KG1 (cell line): ENCODE data around the gene CDK5RAP2.

Experiments
- DNase-seq: peaks from one replicate; lab custom pipeline; 2025; lab: John Stamatoyannopoulos, UW

Gene CDK5RAP2

DNA sequence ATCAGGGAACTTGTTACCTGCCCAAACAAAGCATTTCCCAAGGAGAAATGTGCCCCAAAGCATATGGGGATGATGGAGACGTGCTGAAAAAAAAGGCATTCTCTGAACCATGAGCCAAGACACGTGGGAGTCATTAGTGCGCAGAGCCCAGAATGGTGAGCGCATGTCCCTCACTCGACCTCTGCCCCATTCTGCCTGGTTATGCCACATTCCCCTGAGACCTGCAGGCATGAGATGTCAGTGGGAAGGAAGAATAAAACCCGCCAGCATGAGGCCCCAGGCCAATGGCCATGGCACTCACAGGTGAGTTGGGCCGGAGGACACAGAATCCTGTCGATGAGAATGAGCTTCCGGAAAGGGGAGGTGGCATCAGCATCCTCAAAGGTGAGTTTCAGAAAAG lies 228.9 kb downstream of the CDK5RAP2 start:
- no peak for DNase-seq

DNA sequence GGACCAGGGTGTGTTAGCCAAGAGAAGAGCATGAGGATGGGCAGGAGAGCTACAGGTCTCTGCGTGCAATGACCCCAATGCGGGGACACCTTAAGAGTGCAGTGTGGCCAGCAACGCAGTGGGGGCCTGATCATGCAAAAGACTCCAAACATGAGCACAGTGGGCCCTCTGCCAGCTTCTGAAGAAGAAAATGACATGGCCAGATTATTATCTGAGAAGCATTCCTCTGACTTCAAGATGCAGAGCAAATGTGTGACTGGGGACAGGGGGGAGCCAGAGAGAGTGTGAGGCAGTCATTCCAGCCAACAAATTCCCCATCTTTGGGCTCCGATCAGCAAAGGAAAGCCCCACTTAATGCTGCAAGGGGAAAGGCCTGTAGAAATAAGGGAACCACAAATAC lies 229.4 kb downstream of the CDK5RAP2 start:
- DNase-seq, result no peak

DNA sequence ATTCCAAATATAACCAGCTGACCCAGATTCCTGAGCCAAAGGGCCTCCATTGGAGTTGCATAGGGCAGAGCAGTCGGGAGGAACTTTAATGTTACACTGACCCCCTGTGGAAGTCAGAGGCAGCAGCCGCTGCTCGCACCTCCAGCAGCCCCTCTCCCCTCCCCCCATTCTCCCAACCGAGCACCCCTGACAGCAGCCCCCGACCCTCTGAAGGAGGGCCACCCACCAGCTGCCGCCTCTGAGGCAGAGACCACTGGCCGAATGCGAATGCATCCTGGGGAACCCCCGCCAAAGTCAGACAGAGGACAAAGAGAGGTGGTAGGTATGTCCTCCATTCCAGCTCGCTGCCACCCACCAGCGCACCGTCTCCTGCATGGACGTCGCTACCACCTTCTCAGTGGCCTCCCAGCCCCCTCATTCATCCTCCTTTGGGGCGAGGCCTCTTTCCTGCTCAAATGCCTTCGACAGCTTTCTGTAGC lies 231.0 kb downstream of the CDK5RAP2 start:
- DNase-seq, result no peak

DNA sequence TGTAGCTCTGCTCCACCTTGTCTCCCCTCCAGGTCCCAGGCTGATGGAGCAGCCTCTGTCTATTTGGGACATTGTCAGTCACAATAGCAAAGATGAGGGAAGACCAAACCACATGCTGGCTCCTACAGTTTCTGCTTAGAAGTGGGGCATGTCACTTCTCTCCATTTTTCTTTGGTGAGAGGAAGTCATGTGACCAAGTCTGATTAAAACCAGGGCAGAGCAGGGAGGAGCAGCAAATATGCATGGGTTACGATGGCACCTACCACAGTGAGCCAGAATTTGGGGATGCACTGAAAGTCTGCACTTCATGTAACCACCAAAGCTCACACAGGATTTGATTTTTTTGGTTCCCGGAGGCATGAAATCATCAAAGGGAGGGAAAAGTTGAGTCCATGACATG lies 234.6 kb downstream of the CDK5RAP2 start:
- no peak for DNase-seq

DNA sequence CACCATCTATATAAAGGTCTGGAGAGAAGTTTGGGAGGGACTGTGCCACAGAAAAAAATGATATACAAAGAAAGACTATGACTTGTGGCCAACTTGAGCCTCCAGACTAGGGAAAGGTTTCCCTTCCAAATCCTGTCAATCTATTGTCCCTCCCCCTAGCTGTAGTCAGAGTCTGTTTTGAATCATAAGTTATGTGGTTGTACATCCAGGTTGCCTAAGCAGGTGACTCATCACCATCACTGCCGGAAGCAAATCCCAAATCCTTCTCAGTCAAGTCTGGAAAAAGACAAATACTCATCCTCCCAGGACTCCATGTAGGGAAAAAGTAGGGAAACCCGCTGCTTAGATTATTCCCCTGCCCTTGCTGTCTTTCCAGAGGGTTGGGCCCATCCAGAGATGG lies 235.7 kb downstream of the CDK5RAP2 start:
- no peak for DNase-seq

DNA sequence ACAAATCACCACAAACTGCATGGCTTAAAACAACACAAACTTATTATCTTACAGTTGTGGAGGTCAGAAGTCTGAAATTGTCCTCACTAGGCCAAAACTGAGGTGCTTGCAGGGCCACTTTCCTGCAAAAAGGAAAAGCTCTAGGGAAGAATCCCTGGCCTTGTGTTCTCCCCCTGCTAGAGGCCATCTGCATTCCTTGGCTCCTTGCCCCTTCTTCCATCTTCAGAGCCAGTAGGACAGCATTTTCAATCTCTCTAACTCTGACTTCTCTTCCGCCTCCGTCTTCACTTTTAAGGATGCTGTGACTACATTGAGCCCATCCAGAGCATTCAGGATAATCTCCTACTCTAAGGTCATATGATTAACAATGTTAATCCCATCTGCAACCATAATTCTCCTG lies 236.6 kb downstream of the CDK5RAP2 start:
- no peak for DNase-seq
